ENCODE measurements around the gene CELF4. TPM values are rescaled to one million over a fixed set of nuclear protein-coding genes. Genes with fewer than 3 reads are reported as not detected.
"Not testable (repeated sequence)": the region's sequence is repeated elsewhere in the genome, so short reads cannot be mapped to it uniquely, and the experiment has no call there.

The CELF4 gene
- total RNA-seq, 1 donor from 2014 or later = not detected

DNA sequence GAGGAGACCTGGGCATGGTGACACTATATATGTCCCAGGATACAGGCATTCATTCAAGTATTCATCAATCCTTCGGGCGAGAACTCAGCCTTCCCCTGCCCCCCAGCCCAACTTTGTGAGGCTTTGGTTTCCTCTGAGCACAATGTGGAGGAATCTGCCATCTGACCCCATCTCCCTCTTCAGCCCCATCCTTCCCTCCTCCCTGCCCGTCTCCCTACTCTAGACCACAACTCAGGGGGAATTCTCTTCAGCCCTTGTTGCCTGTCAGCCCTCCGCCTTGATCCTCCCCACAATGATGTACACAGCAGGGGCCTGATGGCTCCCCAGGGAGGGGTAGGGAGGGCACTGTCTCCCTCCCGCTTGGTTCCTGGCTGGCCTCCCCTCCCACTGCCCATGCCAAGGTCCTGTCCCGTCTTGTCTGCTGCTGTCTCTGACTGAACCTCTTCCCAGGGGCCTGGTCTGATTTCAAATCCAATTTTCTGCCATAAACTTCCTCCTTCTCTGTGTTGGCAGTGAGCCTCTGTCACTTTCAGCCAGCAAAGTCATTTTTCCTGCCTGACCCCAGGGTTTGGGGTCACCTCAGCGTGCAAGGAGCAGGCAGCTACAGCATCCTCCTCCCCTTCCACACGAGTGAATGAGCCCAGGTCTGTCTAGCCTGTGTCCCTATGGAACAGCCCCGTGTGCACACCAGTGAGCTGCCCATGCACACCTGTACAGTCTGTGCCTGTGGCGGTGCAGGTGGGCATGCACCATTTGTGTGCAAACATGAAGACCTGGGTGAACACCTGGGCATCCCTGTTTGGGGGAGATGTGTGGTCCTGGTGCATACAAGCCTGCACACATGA is 197.3 kb downstream of the CELF4 start:
- intact Hi-C loops (cut with micrococcal nuclease) = no loop called here

DNA sequence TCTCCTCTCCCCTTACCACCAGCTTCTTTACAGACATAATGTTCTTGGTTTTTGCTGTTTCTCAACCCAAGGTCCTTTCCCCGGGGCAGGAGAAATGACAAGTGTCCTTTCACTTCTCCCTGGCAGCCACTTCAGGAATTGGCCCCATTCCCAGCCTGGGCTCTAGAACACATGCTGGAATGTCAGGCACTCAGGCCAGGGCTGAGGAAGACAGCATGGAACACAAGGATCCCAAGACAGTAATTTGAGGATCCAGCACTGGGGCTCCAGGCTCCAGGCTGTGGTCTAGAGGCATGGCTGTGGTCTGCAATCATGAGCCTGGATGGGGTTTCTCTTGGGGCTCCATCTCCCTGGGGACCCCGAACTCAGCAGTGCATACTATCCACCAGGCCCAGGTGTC is 201.4 kb downstream of the CELF4 start:
- intact Hi-C loops (cut with micrococcal nuclease) = no loop called here

DNA sequence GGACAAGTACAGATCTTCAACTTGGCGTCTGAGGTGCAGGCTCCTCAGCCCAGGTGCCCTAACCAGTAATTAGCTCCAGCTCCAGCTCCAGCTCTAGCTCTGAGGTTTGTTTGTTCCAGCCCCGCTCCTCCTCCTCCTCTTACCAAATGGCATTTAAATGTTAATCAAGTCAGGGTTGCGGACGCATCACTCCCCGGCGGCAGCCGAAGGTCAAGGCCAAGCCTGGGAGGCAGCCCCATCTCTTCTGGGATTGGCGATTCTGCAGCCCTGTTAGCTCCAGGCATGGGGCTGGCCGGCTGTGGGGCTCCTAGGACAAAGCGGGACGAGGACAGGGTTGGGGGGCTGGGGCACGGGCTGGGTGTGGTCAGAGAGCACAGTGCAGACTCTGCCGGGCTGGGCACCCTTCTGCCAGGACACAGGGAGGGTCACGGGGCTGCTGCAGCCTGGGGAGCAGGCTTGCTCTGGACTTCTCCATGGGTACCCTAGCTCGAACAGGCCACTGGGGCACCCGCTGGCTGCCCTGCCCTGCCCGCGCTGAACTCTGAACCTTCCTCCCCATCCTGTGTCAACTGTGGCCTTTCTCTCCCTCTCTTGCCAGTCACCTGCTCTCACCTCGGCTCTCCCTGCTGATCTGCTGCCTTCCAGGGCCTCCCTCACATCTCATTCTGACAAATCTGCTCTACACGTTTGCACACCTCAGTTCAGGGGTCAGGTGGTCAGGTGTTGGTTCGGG is 203.3 kb downstream of the CELF4 start:
- intact Hi-C loops (cut with micrococcal nuclease) = no loop called here

DNA sequence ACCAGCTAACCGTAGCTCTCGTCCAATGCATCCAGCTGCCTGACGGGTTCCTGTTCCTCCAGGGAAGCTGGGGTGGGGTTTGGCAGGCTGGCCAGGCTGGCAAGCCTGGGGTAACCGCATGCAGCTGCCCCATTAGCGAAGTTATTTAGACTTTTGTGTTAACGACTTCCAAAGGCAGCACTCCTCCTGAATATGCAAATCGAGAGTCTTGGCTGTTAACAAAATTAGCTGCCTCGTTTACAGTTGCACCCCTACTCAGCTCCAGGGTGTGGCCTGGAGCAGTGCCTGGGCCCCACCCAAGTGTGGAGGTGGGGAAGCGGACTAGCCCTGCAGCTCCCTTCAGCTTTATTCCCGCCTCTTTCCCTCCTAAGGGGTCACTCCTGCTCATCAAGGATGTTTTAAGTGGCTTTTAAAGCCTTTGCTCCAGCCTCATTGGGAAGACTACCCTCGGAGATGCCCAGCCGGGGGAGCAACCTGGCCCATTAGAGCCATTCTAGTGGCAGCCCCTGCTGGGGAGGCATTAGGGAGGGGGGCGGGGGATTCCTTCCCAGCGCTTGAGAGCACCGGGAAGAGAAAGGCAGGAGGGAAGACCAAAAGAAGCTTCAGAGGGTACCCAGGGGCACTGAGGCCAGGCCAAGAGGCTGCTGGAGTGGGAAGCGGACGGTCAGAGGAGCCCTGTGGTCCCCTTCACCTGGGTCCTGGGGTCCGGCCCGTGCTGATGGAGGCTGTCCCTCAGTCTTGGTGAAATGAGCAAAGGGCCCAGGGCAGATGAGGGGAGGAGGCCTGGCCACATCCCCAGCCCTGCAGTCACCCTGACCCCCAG is 204.1 kb downstream of the CELF4 start:
- intact Hi-C loops (cut with micrococcal nuclease) = no loop called here

DNA sequence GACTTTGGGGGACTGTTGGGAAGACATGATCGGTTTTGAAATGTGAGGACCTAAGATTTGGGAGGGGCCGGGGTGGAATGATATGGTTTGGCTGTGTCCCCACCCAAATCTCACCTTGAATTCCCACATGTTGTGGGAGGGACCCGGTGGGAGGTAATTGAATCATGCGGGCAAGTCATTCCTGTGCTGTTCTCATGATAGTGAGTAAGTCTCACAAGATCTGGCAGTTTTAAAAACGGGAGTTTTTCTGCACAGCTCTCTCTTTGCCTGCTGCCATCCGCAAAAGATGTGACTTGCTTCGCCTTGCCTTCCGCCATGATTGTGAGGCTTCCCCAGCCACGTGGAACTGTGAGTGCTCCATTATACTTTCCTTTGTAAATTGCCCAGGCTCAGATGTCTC is 207.5 kb downstream of the CELF4 start:
- intact Hi-C loops (cut with micrococcal nuclease) = not testable (repeated sequence)

DNA sequence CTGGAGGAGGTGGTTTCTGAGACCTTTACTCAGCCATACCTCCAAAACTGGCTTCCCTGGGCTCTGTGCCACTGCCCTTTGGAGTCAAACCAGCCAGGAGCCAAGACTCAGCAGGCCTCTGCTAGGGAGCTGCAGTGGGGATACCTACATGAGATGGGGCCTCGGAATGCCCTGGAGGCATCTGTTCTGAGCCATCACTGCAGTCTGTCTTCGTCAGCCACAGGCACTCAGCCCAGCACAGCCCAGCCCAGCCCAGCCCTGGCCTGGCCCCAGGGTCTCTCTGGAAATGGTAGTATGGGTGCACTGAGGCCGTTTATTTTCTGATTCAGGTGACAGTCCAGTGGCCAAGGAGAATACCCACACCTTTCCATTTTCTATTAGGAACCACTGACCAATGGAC is 209.8 kb downstream of the CELF4 start:
- intact Hi-C loops (cut with micrococcal nuclease) = no loop called here

DNA sequence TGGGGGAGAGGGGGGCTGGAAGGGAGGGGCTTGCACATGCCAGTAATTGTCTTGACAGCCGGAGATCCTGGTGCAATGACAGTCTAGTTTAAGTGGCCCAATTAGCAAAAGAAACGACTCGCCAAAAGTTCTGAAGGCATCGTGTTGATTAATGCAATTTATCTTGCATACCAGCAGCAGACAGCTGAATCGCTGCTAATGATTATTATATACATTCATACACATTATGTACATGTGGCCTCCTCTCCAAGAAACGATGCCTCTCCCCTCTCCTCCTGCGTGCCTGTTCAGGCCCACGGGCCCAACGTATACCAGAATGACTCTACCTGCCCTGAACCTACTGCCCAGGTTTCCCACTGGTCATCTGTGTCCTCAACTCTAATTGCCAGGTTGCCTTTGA is 214.5 kb downstream of the CELF4 start:
- intact Hi-C loops (cut with micrococcal nuclease) = no loop called here

DNA sequence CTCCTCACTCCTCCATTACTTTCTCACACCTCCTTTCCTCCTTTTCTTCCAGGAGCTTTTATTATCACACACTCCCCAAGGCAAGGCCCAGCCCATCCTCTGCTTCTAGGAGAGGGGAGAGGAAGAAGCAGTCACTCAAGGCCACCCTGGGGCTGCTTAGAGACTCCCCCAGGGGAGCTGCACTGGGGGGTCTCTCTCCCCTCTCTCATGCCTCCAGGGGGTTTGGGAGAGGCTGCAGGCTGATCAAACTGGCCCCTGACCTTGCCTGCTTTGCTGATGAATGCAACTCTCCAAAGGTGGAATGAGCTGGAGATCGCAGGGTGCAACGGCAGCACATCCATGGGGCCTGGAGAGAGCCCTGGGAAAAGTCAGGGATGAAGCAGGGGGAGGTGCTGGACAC is 216.9 kb downstream of the CELF4 start:
- intact Hi-C loops (cut with micrococcal nuclease) = no loop called here

DNA sequence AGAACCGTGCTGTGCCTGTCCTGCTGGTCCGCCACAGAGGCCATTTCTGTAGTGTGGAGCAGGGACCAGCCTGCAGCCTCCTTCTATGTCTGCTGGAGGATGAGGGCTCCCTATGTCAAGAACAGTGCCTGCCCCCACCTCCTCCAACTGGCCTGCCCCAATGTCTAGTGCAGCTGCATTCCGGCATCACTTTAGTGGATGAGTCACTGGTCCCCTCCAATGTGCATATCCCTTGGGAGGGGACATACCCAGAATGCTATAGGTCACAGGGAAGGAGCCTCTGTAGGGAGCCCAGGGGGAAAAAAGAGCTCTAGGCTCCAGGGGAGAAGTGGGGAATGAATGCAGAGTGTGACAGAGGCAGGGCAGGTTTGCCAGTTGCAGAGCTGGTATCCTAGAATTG is 219.6 kb downstream of the CELF4 start:
- intact Hi-C loops (cut with micrococcal nuclease) = no loop called here

DNA sequence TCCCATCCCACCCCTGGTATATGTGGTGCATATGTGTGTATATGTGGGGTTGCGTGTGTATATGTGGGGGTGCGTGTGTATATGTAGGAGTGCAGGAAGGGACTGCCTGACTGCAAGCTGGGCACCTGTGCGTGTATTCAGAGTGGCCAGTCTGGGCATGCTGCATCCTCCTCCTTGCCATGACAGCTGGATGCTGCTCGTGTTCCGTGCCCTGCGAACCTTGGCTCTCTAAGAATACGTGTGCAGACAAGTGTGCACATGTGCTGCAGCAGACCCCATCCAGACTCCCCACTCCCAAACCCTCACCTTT is 222.1 kb downstream of the CELF4 start:
- intact Hi-C loops (cut with micrococcal nuclease) = no loop called here

DNA sequence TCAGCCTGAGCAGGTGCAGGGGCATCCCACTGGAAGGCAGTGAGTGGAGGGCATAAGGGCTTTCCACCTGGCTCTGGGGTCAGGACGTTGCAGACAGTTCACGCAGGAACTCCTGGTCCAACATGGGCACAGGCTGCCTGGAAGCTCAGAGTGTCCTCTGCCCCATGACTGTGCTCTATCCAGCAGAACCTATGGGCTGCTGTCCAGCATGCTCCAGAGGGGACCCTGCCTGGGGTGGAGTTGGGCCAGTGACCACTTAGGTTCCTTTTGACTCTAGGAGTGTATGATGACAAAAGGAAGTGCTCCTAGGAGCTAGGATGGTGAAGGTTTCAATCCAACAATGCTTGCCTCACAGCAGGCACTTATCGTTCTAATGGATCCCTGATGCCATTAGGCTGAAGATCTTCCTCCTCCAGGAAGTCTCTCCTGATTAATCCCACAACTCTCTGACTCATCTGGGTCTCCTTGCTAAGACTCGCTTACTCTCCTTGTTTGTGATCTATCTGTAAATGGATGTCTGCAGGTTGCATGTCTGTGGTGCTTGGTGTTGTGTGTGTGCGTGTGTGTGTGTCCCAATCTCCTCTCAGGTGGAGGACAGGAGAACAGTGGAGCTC is 224.0 kb downstream of the CELF4 start:
- intact Hi-C loops (cut with micrococcal nuclease) = no loop called here

DNA sequence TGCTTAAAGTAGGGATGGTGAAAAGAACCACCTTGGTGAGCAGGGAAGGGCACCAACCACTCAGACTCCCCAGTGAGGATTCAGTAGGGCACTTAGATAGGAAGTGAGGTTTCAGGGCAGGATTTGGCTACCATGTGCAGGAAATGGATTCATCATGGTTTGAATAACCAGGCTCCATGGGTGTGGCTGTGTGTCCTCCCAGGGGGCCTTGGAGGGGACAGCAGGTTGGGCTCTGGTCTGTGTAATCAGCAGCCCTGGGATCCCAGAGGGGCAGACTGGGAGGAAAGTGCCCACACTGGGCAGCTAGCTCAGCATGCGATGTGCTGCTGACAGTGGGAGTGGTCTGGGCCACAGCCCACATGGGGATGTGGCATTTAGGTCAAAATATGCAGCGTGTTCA is 224.6 kb downstream of the CELF4 start:
- intact Hi-C loops (cut with micrococcal nuclease) = no loop called here

DNA sequence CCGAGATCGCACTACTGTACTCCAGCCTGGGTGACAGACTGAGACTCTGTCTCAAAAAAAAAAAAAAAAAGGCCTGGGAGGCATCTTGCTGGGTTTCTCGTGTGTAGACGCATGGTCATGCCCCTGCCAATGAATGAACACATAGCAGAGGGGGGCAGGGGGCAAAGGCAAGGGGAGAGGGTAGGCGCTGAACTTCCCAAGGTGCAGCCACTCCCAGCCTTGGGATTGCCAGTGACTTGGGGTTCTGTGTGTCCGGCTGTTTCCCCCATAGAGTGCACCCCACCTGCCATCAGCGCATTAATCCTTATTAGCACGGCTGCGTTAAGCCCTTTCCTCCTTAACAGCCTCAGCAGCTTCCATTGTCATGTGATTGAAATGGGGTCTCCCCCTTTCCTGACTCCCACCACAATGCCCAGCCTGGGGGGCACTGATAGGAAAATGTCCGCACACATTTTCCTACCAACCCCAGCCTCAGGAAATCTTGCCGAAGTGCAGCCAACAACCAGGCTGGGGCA is 225.8 kb downstream of the CELF4 start:
- intact Hi-C loops (cut with micrococcal nuclease) = no loop called here

DNA sequence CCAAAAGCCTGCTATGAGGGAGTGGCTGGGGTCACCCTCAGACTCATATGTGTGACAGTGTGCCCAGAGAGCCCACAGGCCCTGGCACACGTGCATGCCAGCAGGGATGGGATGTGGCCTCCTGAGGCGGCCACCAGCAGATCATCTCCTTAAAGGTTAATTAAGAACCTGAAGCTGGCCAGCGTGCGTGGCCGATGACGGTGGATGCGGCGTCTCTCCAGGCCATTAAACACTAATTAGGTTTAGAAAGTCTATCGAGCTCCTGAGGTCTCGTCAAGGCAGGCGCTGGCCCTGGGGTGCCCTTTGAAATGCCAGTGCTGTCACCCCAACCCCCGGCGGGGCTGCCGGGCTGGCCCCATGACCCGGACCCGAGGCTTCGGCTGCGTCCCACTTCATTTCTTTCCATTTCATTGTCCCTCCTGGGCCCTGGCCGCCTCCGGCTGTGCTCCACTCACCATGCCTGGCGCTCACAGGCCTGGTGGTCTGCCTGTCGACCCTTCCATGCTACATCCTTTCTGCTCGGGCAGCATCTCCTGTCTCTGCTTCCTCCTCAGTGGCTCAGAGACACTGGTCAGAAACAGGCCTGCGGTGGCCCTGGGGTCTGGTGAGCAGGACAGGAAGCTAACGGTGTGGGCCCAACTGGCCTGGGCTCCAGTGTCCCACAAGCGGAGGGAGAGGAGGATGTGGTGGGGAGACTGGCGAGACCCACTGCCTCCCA is 228.9 kb downstream of the CELF4 start:
- intact Hi-C loops (cut with micrococcal nuclease) = no loop called here

DNA sequence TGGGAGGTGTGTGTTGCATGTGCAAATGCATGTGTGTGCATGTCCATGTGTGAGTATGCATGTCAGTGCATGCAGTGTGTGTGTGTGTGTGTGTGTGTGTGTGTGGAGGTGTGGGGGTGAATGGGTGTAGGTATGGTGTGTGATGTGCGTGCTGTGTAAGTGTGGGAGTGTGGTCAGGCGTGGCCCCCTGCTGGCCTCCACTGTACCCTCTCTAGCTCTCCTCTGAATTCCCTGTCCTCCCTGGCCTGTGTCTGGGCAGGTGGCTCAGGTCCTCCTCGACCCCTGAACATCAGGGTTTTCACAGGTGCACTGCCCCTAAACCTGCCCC is 230.2 kb downstream of the CELF4 start:
- intact Hi-C loops (cut with micrococcal nuclease) = no loop called here

DNA sequence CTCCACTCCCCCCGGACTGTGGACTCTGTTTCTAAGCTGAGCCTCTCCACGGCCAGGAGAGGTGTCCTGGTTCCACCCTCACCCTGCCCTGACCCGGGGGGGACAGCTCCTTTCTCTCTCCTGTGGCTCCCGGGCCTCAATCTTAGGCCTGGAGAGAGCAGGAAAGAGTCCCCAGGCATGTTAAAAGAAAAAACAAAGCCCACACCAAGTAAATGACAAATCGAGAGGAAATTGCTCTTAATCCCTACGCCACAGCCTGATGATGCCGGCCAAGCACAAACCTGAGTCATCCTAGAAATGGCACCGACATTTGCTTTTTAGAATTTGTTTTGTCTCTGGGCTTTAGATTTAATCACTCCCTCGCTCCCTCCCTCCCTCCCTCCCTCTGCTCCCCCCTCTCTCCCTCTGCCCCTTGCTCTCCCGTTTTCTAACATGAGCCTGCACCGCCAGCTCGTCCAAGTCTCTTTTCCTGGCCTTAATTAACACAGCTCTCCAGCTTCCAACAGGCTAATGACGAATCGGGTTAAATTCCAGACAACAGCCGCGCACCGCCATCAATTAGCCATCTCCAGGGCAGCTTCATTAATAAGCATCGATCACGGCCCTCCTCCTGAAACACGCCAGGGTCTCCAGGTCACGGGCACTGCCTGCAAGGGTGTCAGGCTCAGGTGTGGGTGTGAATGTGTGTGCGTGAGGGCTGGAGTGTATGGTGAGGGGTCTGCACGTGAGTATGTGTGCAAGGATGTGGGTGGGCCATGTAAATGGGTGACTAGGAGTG is 230.8 kb downstream of the CELF4 start:
- intact Hi-C loops (cut with micrococcal nuclease) = no loop called here

DNA sequence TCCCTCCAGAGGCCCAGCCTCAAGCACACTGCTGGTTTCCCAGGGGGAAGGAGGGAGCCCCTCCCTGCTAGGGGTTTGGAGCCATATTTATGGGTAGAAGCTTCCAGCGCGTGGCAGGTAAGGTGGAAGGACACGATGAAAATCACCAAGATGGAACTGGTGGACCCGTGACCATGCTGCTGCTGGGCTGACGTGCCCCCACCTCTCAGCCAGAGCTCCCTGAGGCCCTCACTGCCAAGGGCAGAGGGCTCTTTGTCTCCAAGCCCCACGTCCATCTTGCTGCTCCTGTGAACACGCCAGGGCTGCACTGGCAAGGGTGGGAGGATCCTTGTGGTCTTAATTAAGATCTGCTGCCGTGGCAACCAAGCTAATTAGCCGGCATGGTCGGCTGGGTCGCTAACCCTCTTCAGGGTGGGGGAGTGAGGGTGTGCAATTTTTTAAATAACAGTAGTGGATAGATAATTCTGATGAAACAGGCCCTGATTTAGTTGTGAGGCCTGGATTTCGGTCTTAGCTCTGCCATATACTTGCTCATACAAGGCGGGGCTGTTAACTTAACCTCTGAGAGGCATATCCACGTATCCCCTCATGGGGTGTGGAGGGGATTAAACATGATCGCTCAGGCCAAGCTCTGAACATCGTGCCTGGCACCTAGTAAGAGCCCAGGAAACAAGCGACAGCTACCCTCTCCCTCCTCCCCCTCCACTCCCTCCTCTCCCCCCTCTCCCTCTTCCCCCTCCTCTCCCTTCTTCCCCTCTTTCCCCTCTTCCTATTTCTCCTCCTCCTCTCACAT is 232.8 kb downstream of the CELF4 start:
- intact Hi-C loops (cut with micrococcal nuclease) = no loop called here

DNA sequence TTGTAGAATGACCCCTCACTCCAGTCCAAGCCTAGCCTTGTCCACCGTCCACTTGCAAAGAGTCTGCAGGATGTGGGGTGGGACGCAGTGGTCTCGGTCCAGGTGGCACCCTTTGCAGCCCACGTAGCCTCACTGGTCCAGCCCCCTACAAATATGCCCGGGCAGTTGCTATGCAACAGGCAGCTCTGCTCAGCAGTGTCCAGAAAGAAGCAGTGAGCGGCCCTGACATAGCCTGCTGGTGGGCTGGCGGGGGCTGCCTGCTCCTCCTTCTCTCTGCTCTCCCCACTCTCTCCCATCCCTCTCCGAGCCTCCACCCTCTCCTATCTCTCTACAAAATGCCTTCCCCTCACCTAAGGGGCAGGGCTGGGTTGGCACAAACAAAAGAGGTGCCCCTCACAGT is 233.4 kb downstream of the CELF4 start:
- intact Hi-C loops (cut with micrococcal nuclease) = no loop called here

DNA sequence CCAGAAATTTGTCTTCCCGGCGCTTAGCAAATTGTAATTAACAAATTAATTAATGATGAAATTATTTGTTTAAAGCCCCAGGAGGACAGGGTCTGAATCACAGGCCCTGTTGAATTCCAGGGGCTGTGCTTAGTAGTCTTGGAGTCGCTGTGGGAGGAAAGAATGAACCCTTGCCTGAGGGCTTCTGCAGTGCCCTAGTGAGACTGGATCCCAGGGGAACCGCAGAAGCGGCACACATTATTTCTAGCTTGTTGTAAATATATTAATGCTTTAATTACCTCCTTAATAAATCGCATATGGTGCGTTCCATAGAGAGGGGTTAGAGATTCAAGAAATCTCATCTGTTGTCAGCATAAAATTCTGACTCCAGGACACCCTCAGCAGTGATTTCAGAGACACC is 235.4 kb downstream of the CELF4 start:
- intact Hi-C loops (cut with micrococcal nuclease) = no loop called here
